Epithelial cell of proximal tubule (primary cell): ENCODE data around the gene NPC1L1. TPM values are rescaled to one million over a fixed set of nuclear protein-coding genes. Genes with fewer than 3 reads are reported as not detected.
"Not testable (repeated sequence)": the region's sequence is repeated elsewhere in the genome, so short reads cannot be mapped to it uniquely, and the experiment has no call there.

Experiments
- DNase-seq: peaks from one replicate; pipeline ENCODE4 v3.0.0-alpha.2; 2011; ENCODE audit warnings: low read depth
- H3K4me3 ChIP-seq: 2 replicates; pipeline ENCODE4 v1.5.1; 2011; ENCODE audit warnings: low read depth, mild to moderate bottlenecking, low read length
- CTCF ChIP-seq: conservative IDR thresholded peaks from 2 replicates; pipeline ENCODE4 v1.5.1; 2012; ENCODE audit warnings: low read depth, mild to moderate bottlenecking, low read length
- total RNA-seq: library from RNA; depleted of rRNA; stranded (reverse); fragments of >200 nt; gene quantifications from 2 replicates; pipeline ENCODE4 v1.2.3, GENCODE V29; 2015

The NPC1L1 gene
- total RNA-seq, 1 donor from 2014 or later, result 0.23 TPM

GRCh38 chr7:44511863-44512468 is 29.2 kb downstream of the NPC1L1 start:
- no peak overlapping the region for H3K4me3 ChIP-seq
- no peak for DNase-seq
- TF ChIP-seq CTCF, result no peak

- DNase-seq, result no peak
- no peak for TF ChIP-seq CTCF
- no peak overlapping the region for H3K4me3 ChIP-seq
Measured at GRCh38 chr7:44511236-44511635, 29.9 kb downstream of the NPC1L1 start.

- TF ChIP-seq CTCF, result no peak
- H3K4me3 ChIP-seq, result no peak overlapping the region
- DNase-seq, result no peak
Measured at GRCh38 chr7:44508328-44509030, 32.7 kb downstream of the NPC1L1 start.

GRCh38 chr7:44506592-44507288 is 34.4 kb downstream of the NPC1L1 start:
- not testable (repeated sequence) for H3K4me3 ChIP-seq
- DNase-seq, result peak; percentile 6

- no peak for TF ChIP-seq CTCF
- no peak overlapping the region for H3K4me3 ChIP-seq
- no peak for DNase-seq
Measured at GRCh38 chr7:44505595-44505994, 35.5 kb downstream of the NPC1L1 start.

GRCh38 chr7:44498230-44498954 is 42.7 kb downstream of the NPC1L1 start:
- no peak for DNase-seq
- no peak for TF ChIP-seq CTCF
- H3K4me3 ChIP-seq, result no peak overlapping the region
